GOT3 (cell line): ENCODE measurements around the gene EFNA2.

Experiments used
- DNase-seq: peaks from one replicate; lab custom pipeline; 2025; ENCODE audit warnings: mixed read lengths; lab: John Stamatoyannopoulos, UW

Gene EFNA2

DNA sequence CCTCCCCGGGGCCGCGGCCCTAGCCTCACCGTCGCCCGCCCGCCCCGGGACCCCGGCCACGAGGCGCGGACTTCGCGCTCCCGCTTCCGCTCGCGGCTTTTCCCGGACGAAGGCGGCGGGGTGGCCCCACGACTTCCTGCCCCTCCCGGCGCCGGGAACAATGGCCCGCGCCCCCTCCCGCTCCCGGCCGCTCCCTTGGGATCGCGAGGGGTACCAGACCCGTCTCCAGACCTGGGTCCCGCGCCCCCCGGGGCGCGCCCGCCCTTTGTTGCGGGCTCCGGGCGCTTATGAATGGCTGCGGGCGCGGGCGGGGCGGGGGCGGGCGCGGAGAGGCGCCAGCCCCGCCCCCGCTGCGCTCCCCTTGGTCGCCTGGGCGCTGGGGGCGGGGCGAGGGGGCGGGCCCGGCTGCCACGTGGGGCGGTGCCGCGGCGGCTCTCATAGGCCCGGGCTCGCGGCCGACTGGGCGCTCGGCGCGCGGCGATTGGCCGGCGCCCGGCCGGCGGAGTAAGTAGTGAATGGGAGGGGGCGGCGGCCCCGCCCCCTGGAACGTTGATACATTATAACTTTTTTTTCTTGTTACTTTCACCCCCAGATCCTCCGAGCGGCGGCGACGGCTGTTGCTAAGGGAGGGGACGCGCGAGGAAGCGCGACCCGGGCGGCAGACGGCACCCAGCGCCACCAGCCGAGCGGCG lies 36.2 kb upstream of the EFNA2 start:
- DNase-seq: peak; percentile 92

GRCh38 chr19:1249990-1250436 lies 35.7 kb upstream of the EFNA2 start:
- DNase-seq: no peak

DNA sequence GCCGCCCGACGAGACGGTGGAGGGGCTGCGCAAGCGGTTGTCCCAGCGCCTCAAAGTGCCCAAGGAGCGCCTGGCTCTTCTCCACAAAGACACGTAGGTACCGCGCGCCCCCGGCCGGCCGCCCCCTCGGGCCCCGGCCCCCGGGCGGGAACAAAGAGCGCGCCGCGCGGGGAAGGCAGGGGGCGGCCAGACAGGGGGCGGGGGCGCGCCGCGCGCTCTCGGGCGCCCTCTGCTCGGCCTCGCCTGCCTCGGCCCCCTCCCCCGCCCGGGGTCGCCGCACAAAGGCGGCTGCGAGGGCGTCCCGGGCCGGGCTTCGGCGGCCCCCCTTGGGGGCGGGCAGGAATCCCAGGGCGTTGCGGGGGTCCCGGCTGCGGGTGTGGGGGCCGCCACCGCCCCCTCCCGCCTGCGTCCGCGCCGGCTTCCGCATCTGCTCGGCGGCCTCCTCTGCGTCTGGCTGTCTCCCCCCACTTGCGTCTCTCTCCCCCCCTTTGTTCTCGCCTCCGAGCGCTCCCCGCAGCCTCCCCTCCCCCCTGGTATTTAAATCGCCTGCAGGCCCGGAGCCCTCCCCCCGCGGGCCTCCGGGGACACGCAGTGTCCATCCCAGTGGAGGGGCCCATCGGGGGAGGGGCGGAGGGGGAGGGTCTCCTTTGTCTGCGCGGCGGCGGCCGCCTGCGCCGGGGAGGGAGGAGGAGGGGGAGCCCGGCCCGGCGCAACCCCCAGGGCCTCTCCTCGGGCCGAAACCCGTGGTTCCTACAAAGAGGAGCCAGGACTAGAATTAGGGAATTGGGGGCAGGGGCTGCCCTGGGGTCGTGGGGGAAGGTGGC lies 35.0 kb upstream of the EFNA2 start:
- no peak for DNase-seq

GRCh38 chr19:1251330-1252220 lies 34.1 kb upstream of the EFNA2 start:
- DNase-seq: no peak

- DNase-seq: peak; percentile 78
Observed at GRCh38 chr19:1252221-1252820, 33.4 kb upstream of the EFNA2 start.

- DNase-seq: peak; percentile 79
Observed at GRCh38 chr19:1252821-1253513, 32.7 kb upstream of the EFNA2 start.

GRCh38 chr19:1253514-1254080 lies 32.1 kb upstream of the EFNA2 start:
- DNase-seq: peak; percentile 73

GRCh38 chr19:1254081-1254527 lies 31.6 kb upstream of the EFNA2 start:
- no peak for DNase-seq

DNA sequence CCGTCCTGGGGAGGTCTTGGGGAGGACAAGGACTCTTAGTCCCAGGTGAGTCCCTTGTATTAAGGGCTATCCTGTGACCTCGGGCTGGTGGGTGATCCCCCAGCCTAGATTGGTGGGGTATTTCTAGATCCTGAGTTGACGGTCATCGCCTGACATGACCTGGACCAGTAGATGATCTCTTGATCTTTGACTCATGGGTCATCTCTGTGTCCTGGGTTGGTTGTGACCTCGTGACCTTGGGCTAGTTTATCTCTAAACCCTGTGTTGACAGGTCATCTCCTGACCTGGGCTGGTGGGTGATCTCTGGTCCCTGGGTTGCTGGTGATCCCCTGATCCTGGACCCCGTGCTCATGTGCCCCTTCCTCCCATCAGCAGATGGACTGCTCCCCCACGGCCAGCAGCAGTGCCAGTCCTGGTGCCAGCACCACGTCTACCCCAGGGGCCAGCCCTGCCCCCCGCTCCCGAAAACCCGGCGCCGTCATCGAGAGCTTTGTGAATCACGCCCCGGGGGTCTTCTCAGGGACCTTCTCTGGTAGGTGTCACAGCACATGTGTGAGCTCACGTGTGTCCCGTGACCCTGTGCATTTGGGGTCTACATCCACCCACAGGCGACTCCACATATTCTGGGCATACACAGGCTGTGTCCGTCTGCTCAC lies 31.0 kb upstream of the EFNA2 start:
- DNase-seq: no peak

GRCh38 chr19:1255186-1256161 lies 30.2 kb upstream of the EFNA2 start:
- no peak for DNase-seq

- no peak for DNase-seq
Observed at GRCh38 chr19:1256646-1257474, 28.8 kb upstream of the EFNA2 start.

DNA sequence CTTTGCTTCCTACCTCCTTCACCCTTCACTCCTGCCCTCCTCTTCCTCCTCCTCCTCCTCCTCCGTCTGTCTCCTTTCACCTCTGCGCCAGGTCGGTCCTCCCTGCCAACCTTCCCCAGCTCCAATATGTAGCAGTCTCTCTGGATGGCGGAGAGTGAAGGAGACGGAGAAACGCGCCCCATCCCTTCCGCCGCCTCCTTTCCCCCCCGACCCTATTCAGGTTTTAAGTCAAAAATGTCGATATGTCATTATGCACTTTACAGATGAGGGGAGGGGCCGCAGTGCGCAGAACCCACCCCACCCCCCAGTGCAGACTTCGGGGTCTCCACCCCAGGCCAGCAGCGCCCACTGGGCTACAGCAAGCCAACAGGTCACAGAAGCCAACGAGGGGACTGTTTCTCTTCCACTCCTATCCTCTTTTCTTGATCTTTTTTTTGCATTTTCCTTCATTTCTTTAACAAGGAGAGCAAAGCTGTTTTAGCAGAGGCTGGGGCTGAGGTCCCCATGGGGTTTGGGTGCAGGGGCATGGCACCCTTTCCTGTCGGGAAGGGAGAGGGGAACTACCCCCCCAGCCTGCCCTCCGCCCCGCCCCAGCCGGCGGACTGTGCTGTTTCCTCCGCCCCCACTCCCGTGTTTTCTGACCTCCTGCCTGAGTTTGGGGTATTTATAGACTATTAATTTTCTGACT lies 28.1 kb upstream of the EFNA2 start:
- no peak for DNase-seq

- DNase-seq: no peak
Observed at GRCh38 chr19:1258163-1258492, 27.5 kb upstream of the EFNA2 start.

DNA sequence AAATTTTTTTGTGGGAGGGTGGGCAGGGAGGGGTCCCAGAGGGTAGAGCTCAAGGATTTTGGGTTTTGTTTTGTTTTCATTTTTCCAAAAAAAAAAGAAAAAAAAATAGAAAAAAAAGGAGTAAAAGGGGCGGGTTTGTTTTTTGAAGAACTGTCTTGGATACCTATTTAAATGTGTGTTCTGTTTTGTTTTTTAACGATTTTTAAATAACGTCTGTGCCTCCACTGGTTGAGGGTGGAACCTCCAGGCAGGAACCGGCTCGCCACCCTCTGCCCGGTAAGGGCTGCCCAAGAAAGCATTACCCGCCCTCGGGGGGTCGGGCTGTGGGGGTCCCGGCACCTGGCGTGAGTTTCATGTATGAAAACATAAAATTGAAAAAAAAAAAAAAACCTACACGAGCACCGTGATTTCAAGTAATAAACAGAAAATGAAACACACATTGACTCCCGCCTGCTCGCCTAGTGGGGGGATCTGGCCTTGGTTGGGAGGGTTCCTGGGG lies 26.9 kb upstream of the EFNA2 start:
- DNase-seq: no peak

- no peak for DNase-seq
Observed at GRCh38 chr19:1259206-1259875, 26.3 kb upstream of the EFNA2 start.

GRCh38 chr19:1259876-1260748 lies 25.6 kb upstream of the EFNA2 start:
- DNase-seq: no peak
